Anterior cingulate cortex (tissue), 58 donors: ENCODE data around the gene COL18A1.
A peak's percentile ranks its signal among the peaks of the same experiment; 100 is the strongest.

Experiments used
- DNase-seq, 58 donors: peaks; one replicate each; lab custom pipeline; 2025; lab: John Stamatoyannopoulos, UW

COL18A1 gene

DNA sequence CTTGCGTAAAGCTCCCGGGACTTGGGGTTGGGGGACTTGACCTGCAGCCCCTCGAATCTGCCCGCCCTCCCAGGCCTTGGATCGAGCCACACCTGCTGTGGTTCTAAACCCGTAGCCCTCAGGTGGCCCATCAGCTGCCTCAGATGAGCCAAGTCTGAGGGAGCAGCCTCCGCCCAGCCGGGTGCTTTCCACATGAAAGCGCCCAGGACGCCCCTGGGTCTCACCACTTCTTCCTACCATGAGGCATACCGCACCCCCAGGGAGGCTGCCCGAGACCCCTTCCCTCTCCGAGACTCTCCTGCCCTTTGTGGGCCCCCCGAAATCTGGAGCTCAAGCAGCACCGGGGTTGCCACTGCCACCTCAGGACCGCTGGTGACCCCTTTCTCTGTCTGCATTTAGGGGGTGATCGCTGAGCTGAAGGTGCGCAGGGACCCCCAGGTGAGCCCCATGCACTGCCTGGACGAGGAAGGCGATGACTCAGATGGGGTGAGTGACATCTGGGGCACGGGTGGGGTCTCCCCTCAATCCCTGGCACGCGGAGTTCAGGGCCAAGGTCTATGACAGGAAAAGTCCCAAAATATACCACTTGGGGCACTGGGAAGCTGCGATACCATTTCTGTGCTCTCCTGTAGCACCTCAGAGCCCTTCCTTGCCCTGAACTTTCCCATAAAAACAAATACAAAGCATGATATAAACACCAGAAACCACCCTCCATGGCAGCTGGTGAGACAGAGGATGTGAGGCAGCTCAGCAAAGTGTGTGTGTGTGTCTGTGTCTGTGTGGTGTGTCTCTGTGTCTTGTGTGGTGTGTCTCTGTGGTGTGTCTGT, 68.7 kb downstream of the COL18A1 start:
- no peak for DNase-seq

DNA sequence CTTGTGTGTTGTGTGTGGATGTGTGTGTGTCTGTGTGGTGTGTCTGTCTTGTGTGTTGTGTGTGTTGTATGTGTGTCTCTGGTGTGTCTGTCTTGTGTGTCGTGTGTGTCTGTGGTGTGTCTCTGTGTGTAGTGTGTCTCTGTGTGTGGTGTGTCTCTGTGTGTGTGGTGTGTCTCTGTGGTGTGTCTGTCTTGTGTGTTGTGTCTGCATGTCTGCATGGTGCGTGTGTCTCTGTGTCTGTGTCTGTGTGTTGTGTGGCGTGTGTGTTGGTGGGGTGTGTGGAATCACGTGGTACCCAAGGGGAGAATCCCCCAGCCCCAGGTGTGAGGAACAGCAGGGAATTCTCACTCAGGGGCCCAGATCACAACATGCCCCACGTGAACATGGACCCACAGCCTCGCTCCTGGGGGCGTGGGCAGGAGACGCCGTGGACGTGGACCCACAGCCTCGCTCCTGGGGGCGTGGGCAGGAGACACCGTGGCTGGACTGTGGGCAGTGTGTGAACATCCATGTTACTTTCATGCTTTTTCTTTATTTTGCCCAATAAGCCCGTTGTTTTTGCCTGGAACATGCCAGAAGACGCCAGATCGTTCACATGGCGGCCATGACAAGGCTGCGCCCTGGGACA, 69.5 kb downstream of the COL18A1 start:
- DNase-seq: no peak

- DNase-seq: no peak
These were observed 70.2 kb downstream of the COL18A1 start for GRCh38 chr21:45475004-45475685.

DNA sequence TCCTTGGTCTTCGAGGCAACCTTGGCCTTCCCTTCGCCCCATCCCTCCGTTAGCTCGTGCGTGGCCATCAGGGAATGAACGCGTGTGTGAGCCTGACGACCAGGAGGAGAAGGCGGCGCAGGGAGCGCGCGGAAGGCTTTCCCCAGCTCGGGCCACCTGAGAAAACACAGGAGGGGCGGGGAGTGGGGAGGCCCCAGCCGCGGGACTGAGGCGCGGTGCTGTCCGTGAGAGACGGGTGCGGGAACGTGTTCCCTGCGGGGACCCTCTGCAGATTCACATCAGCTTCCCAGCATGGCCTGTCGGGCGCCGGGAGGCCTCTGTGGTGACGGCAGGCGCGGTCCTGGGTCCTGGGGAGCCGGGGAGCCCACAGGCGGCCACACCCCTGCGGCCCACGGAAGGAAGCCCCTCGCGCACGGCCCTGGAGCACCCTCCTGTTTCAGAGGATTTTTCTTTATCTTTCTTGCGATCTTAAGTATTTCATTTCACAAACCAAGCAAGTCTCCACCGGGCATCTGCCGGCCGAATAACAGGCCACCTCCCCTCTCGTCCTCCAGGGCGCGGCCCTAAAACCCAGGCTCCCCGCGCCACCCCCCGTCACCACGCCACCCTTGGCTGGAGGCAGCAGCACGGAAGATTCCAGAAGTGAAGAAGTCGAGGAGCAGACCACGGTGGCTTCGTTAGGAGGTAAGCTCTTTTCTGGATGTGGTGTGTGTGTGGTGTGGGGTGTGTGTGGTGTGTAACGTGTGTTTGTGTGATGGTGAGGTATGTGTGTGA, 71.0 kb downstream of the COL18A1 start:
- no peak for DNase-seq

GRCh38 chr21:45476582-45476981, 71.6 kb downstream of the COL18A1 start:
- no peak for DNase-seq

DNA sequence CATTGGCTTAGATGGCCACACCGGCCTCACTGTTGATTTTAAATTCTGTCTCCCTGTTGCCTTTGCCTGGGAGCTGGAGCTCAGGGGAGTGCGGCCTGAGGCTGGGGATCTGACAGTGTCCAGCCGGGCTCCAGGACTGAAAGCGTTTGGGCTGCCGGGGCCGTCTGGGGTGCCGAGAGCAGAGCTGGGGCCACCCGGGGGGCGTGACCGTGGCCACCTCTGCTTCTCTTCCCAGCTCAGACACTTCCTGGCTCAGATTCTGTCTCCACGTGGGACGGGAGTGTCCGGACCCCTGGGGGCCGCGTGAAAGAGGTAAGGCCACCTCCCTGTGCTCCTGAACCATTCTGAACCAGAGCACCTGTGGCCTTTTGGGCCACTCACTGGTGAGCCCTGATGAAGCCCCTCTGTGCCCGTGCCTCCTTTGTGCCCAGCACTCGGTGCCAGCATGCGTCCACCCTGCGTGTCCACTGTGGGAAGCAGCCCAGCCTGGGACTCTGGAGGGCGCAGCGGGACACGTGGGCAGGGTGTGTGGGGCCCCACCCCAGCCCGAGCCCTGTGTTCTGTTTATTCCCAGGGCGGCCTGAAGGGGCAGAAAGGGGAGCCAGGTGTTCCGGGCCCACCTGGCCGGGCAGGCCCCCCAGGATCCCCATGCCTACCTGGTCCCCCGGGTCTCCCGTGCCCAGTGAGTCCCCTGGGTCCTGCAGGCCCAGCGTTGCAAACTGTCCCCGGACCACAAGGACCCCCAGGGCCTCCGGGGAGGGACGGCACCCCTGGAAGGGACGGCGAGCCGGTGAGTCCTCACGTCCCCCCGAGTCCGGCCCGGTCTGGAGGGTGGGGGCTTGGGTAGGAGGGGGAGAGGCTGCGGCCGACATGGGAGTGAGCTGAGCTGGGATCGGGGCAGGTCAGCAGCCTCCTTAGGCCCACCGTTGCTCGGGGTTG, 72.5 kb downstream of the COL18A1 start:
- DNase-seq: no peak

DNA sequence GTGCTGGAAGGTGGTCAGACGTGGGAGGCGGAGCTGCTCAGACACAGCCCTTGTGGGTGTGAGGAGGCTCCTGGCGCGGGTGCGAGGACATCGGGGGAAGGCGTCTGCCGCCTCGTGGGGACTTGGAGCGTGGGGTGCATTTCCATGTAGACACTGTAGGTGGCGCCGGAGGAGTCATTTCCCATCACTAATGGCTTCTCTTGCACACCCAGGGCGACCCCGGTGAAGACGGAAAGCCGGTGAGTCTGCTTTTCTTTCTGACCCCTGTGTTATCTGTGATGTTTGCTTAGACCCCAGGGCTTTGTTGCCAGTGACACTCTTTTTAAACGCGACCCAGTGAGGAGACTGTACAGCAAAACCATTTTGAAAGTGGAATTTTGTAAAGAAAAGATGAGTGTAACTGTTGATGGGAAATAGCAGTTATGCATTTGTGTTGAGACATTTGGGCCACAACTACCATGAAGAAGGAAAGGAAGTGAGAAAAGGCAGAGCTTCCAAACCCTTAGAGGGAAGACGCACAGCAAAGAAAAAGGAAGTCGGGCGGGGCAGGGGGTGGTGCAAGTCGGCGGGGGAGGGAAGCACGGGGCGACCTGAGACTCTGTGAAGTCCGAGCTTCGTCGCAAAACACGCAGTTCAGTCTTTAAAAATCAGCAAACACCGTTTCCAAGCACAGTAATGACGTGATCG, 73.3 kb downstream of the COL18A1 start:
- DNase-seq: peak in 49 of 58 donors; percentile 9 to 75 (median 39)

- no peak for DNase-seq
These were observed 74.1 kb downstream of the COL18A1 start for GRCh38 chr21:45478816-45479669.

GRCh38 chr21:45479691-45480675, 75.0 kb downstream of the COL18A1 start:
- no peak for DNase-seq

GRCh38 chr21:45480701-45481500, 75.9 kb downstream of the COL18A1 start:
- DNase-seq: no peak

DNA sequence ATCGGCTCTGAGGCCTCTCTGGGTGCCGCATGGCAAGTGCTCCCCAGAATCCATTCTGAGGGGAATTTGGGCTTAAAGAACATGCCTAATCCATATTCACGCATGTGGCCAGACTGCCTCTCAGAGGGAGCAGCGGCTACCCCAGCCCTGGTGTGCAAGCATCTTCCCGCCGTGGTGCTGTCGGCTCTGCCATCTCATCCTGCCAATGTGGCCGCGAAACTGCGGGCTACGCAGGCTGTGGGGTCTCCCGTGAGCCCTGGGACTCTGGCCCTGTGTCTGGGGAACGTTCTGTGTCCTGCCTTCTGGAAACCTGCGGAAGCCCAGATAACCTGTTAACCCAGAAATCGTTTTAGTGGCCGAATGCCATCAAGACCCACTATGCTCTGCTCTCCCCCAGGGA, 76.6 kb downstream of the COL18A1 start:
- DNase-seq: no peak

DNA sequence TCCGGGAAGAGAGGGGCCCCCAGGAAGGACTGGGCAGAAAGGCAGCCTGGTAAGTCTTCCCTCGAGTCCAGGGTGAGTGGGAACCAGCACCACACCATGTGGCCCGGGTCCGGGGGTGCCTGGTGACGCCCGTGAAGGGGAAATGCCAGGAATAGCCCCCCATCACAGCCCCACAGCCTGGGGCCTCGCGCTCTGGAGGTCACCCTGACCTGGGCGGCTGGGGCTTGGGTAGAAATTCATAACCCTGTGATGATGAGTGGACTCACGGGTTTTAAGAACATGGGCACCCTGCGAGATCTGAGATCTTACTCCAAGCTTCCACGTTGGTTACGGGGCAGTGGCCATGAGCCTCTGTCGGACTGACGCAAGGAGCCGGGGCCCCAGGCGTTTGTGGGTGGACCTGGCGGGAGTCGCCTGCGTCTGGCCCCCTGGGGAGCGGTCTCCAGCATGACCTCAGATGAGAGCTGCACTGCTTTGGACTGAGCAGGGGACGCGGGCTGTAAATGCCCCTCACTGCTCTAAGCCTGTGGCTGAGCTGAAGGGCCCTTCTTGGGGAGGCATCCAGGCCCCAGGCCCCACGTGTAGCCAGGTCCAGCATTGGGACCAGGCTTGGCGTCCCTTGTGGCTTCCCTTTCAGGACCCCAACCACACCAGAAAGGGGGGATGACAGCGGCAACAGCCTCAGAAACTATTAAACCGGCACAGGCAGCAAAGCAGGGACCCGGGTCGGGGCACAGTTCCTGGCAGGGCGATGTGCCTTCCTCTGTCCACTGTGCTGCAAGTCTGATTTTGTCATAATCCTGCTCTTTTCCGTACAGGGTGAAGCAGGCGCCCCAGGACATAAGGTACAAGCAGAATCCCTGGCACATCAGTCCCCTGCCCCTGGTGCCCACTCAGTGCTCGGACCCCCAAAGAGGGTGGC, 77.3 kb downstream of the COL18A1 start:
- DNase-seq: no peak

DNA sequence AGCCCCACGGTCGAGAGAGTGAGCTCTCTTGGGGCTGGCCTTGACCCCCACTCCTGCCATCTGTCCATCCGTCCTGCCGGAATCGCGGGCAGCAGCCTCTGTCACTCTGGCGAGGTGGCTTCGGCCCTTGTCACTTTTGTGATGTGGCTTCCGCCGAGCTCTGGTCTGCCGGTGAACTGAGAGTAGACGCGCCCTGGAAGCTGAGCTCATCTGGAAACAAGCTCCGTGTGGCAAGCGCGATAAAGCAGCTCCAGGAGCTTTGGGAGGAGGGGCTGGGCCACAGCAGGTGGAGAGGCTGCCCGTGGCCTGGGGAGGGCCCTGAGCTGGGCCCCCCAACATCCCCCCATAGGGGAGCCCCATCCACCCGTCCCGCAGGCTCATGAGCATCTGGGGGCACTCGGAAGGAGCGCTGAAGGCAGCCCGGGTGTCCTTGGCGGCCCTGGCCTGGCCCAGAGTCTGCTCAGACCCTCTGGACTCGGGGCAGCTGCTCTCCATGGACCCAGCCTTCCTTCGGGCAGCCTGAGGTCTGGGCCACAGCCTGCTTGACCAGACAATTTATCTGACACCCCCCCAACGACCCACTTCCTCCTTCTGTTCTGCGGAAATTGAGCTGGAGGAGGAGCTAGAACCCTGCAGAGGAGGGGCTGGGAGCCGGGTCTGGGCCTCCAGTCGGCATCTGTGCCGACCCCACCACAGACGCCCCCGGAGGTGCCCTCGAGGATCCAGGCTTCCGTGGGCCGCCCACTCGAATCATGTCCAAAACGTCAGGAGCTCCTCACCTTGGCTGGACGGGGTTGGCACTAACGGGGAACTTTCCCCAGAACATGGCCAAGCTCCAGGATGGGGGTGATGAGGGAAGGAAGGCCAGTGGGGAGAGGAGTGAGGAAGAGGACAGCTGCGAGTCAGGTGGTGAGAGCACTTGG, 78.2 kb downstream of the COL18A1 start:
- peak in 1 of 58 donors; percentile 21 for DNase-seq

DNA sequence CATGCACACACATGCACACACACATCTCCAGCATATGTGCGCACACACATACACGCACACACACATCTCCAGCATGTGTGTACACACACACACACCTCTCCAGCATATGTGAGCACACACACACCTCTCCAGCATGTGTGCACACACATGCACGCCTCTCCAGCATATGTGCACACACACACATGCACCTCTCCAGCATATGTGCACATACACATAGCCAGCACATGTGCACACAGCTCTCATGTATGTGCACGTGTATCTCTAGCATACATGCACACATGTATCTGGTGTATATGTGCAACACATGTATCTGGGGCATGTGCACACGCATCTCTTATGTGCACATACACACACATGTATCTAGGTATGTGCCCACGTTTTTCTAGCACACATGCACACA, 79.4 kb downstream of the COL18A1 start:
- no peak for DNase-seq
